A673 (cell line): ENCODE results near the gene LRRC72. TPM values are rescaled to one million over a fixed set of nuclear protein-coding genes. Genes with fewer than 3 reads are reported as not detected.

ENCODE experiments used
- BruUV-seq: library from RNA; stranded (reverse); fragments of 400-500 nt; replicated peaks from 2 replicates; lab custom pipeline; 2021; lab: Mats Ljungman, UMichigan
- CTCF ChIA-PET: fragments of 300-600 bp; sonication (Branson Sonifier 250); formaldehyde crosslinking; loops from one replicate; lab custom pipeline; 2022; ENCODE audit warnings: antibody characterized with exemption; lab: Charles Lee
- POLR2A ChIA-PET: fragments of 300-600 bp; sonication (Branson Sonifier 250); formaldehyde crosslinking; loops from one replicate; lab custom pipeline; 2022; ENCODE audit warnings: antibody characterized with exemption; ENCODE audit not compliant: low non-redundant PET; lab: Charles Lee
- DNase-seq: peaks from one replicate; pipeline ENCODE4 v3.0.0-alpha.2; 2015; ENCODE audit warnings: low spot score
- H3K27ac ChIP-seq: fragments of 200-600 bp; sonication (generic); 2 replicates; pipeline ENCODE4 v1.5.1; 2016; ENCODE audit warnings: mixed run types, low read depth, mild to moderate bottlenecking, mixed read lengths, antibody characterized with exemption, low read length; ENCODE audit not compliant: poor library complexity, severe bottlenecking
- H3K27me3 ChIP-seq: fragments of 200-600 bp; sonication (generic); replicated peaks from 2 replicates; pipeline ENCODE4 v1.6.1; 2017; ENCODE audit warnings: mixed run types, low read depth, mild to moderate bottlenecking, mixed read lengths, antibody characterized with exemption, low read length; ENCODE audit not compliant: insufficient read depth, poor library complexity
- H3K36me3 ChIP-seq: fragments of 200-600 bp; sonication (generic); 2 replicates; pipeline ENCODE4 v1.6.1; 2016; ENCODE audit warnings: mixed run types, mild to moderate bottlenecking, mixed read lengths, antibody characterized with exemption, low read length; ENCODE audit not compliant: insufficient read depth, poor library complexity, severe bottlenecking
- H3K4me1 ChIP-seq: fragments of 200-600 bp; sonication (generic); 2 replicates; pipeline ENCODE4 v1.6.1; 2017; ENCODE audit warnings: mixed run types, mild to moderate bottlenecking, mixed read lengths, antibody characterized with exemption, low read length; ENCODE audit not compliant: insufficient read depth, poor library complexity, severe bottlenecking
- H3K4me3 ChIP-seq: fragments of 200-600 bp; sonication (generic); 2 replicates; pipeline ENCODE4 v1.5.1; 2016; ENCODE audit warnings: low read depth, mixed run types, mild to moderate bottlenecking, mixed read lengths, low read length; ENCODE audit not compliant: poor library complexity, severe bottlenecking
- H3K9me3 ChIP-seq: fragments of 200-600 bp; sonication (generic); 2 replicates; pipeline ENCODE4 v1.6.1; 2016; ENCODE audit warnings: mixed run types, low read depth, mild to moderate bottlenecking, mixed read lengths, antibody characterized with exemption, low read length; ENCODE audit not compliant: poor library complexity, severe bottlenecking
- CTCF ChIP-seq: fragments of 300-800, 200-600 bp; sonication (generic); conservative IDR thresholded peaks from 2 replicates; pipeline ENCODE4 v1.5.1; 2017; ENCODE audit warnings: low read depth, mild to moderate bottlenecking, antibody characterized with exemption, low read length, moderate library complexity, mixed read lengths
- EZH2 ChIP-seq: fragments of 200-600 bp; sonication (generic); IDR thresholded peaks from 2 replicates; pipeline ENCODE4 v1.6.1; 2017; ENCODE audit warnings: borderline replicate concordance, low read depth, mild to moderate bottlenecking, mixed read lengths, antibody characterized with exemption, low read length; ENCODE audit not compliant: poor library complexity, severe bottlenecking
- intact Hi-C: fragments of 100-400 bp; cut with micrococcal nuclease; formaldehyde crosslinking; loops from one replicate; pipeline ENCODE4 v1.10.0; 2022; ENCODE audit not compliant: unreplicated experiment
- total RNA-seq: library from RNA; stranded (reverse); gene quantifications from 2 replicates; pipeline ENCODE4 v1.2.3, GENCODE V29; 2021

LRRC72 gene
- total RNA-seq, 1 experiment from 2014 or later: not detected

- DNase-seq: no peak
- Histone ChIP-seq H3K4me1 (no peaks in the 10 kb centered on the region), H3K27me3 (no peaks in the 10 kb centered on the region), H3K36me3 (no peaks in the 10 kb centered on the region), H3K4me3 (no peak overlapping the region), H3K9me3 (no peaks in the 10 kb centered on the region), H3K27ac (no peak overlapping the region)
- CTCF ChIA-PET: no interaction called here
- TF ChIP-seq CTCF (no peak), EZH2 (no peak)
- no TSS peak for BruUV-seq
- POLR2A ChIA-PET: no interaction called here
- intact Hi-C loops: no loop called here
Observed at GRCh38 chr7:16484453-16485158, 42.0 kb upstream of the LRRC72 start.

GRCh38 chr7:16491148-16491547 is 35.5 kb upstream of the LRRC72 start:
- Histone ChIP-seq H3K9me3 (no peaks in the 10 kb centered on the region), H3K4me3 (no peak overlapping the region), H3K36me3 (no peaks in the 10 kb centered on the region), H3K4me1 (peaks cover 4% of the 10 kb centered on the region), H3K27me3 (no peaks in the 10 kb centered on the region), H3K27ac (no peak overlapping the region)
- TF ChIP-seq CTCF (no peak), EZH2 (no peak)
- CTCF ChIA-PET: no interaction called here
- intact Hi-C loops: no loop called here
- BruUV-seq: no TSS peak
- no peak for DNase-seq
- POLR2A ChIA-PET: no interaction called here

- intact Hi-C loops: no loop called here
- H3K4me3 ChIP-seq: no peak overlapping the region
- BruUV-seq: no TSS peak
- DNase-seq: no peak
- no peak overlapping the region for H3K27ac ChIP-seq
- no peak for TF ChIP-seq EZH2
- TF ChIP-seq CTCF: no peak
- H3K9me3 ChIP-seq: no peaks in the 10 kb centered on the region
- H3K36me3 ChIP-seq: no peaks in the 10 kb centered on the region
- ChIA-PET CTCF (no interaction called here), POLR2A (no interaction called here)
- H3K4me1 ChIP-seq: peaks cover 4% of the 10 kb centered on the region
- H3K27me3 ChIP-seq: no peaks in the 10 kb centered on the region
Observed at GRCh38 chr7:16492513-16493062, 34.0 kb upstream of the LRRC72 start.
